Measurements from ENCODE around the gene GJA1. TPM values are rescaled to one million over a fixed set of nuclear protein-coding genes. Genes with fewer than 3 reads are reported as not detected.

GJA1 gene
- total RNA-seq, 1 donor from 2014 or later: 140 TPM

DNA sequence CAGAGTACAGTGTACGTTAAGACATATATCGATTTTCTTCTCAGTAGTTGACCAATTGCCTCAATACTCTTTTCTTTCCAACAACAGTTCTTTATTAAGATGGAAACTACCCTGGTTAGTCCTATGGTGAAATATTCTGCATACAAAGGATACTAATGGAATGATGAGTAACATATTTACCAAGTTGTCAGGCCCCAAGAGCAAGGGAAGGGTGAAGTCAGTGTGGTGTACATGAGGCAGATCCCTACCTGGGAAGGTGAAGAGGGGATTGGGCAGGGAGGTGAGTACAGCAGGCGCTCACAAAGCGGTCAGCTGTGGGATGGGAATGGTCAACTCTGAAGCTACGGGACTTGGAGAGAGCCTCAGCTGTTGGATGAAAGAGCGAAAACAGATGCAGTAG is 29.7 kb downstream of the GJA1 start:
- H3K36me3 Mint-ChIP-seq: no peaks in the 10 kb centered on the region
- no peak for DNase-seq (ENCODE audit: low spot score in 2 of 2, unreplicated experiment in 2 of 2)
- TF ChIP-seq CTCF (IDR thresholded peaks at IDR 0.05; ENCODE audit: unreplicated experiment): no peak
- no peaks in the 10 kb centered on the region for H3K27me3 Mint-ChIP-seq (ENCODE audit: low read depth)
- no peaks in the 10 kb centered on the region for H3K4me1 Mint-ChIP-seq
- no peak overlapping the region for H3K27ac Mint-ChIP-seq
- H3K4me3 Mint-ChIP-seq: no peak overlapping the region
- peaks cover 3% of the 10 kb centered on the region for H3K9me3 Mint-ChIP-seq

- H3K27ac Mint-ChIP-seq: no peak overlapping the region
- DNase-seq (ENCODE audit: low spot score in 2 of 2, unreplicated experiment in 2 of 2): no peak
- no peak overlapping the region for H3K4me3 Mint-ChIP-seq
- no peaks in the 10 kb centered on the region for H3K36me3 Mint-ChIP-seq
- no peaks in the 10 kb centered on the region for H3K27me3 Mint-ChIP-seq (ENCODE audit: low read depth)
- H3K9me3 Mint-ChIP-seq: no peaks in the 10 kb centered on the region
- H3K4me1 Mint-ChIP-seq: no peaks in the 10 kb centered on the region
- TF ChIP-seq CTCF (IDR thresholded peaks at IDR 0.05; ENCODE audit: unreplicated experiment): no peak
Measured at GRCh38 chr6:121479486-121480098, 44.1 kb downstream of the GJA1 start.

- Mint-ChIP-seq H3K4me1 (peaks cover 3% of the 10 kb centered on the region), H3K27ac (no peak overlapping the region), H3K9me3 (no peaks in the 10 kb centered on the region), H3K4me3 (no peak overlapping the region), H3K27me3 (ENCODE audit: low read depth) (no peaks in the 10 kb centered on the region), H3K36me3 (no peaks in the 10 kb centered on the region)
- TF ChIP-seq CTCF (IDR thresholded peaks at IDR 0.05; ENCODE audit: unreplicated experiment): no peak
- no peak for DNase-seq (ENCODE audit: low spot score in 2 of 2, unreplicated experiment in 2 of 2)
Measured at GRCh38 chr6:121480099-121480713, 44.8 kb downstream of the GJA1 start.

DNA sequence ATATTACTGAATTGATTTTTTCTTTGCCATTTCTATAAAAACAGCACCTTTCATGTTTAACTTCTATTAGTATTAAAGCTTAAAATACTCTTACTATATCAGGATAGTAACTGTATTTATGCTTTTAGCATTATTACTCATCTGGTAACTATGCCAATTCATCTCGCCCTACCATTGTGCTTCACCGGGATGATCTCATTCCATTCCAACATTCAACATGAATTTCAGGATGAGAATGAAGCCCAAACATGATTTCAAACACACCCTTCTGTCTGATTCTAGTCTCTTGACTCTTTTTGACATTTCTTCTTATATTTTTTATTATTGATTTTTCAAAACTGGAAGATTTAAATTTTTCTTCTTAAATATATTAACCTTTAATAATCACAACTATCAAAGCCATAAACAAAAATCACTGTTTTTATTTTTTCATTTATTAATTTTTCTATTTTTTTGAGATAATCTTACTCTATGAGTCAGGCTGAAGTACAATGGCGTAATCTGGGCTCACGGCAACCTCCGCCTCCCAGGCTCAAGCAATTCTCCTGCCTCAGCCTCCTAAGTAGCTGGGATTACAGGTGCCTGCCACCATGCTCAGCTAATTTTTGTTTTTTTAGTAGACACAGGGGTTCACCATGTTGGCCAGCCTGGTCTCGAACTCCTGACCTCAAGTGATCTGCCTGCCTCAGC is 46.7 kb downstream of the GJA1 start:
- H3K27ac Mint-ChIP-seq: no peak overlapping the region
- H3K36me3 Mint-ChIP-seq: no peaks in the 10 kb centered on the region
- no peaks in the 10 kb centered on the region for H3K9me3 Mint-ChIP-seq
- no peak overlapping the region for H3K4me3 Mint-ChIP-seq
- H3K4me1 Mint-ChIP-seq: peaks cover 11% of the 10 kb centered on the region
- no peaks in the 10 kb centered on the region for H3K27me3 Mint-ChIP-seq (ENCODE audit: low read depth)
- no peak for TF ChIP-seq CTCF (IDR thresholded peaks at IDR 0.05; ENCODE audit: unreplicated experiment)
- DNase-seq (ENCODE audit: low spot score in 2 of 2, unreplicated experiment in 2 of 2): no peak

- Mint-ChIP-seq H3K9me3 (no peaks in the 10 kb centered on the region), H3K27ac (no peak overlapping the region), H3K4me3 (no peak overlapping the region), H3K4me1 (peaks cover 13% of the 10 kb centered on the region), H3K27me3 (ENCODE audit: low read depth) (no peaks in the 10 kb centered on the region), H3K36me3 (no peaks in the 10 kb centered on the region)
- no peak for DNase-seq (ENCODE audit: low spot score in 2 of 2, unreplicated experiment in 2 of 2)
- TF ChIP-seq CTCF (IDR thresholded peaks at IDR 0.05; ENCODE audit: unreplicated experiment): no peak
Measured at GRCh38 chr6:121482751-121483150, 47.3 kb downstream of the GJA1 start.
